A673 (cell line): ENCODE measurements around the gene WNT2B.

Source experiments
- CTCF ChIP-seq: fragments of 300-800, 200-600 bp; sonication (generic); conservative IDR thresholded peaks from 2 replicates; pipeline ENCODE4 v1.5.1; 2017; ENCODE audit warnings: low read depth, mild to moderate bottlenecking, antibody characterized with exemption, low read length, moderate library complexity, mixed read lengths
- EZH2 ChIP-seq: fragments of 200-600 bp; sonication (generic); IDR thresholded peaks from 2 replicates; pipeline ENCODE4 v1.6.1; 2017; ENCODE audit warnings: borderline replicate concordance, low read depth, mild to moderate bottlenecking, mixed read lengths, antibody characterized with exemption, low read length; ENCODE audit not compliant: poor library complexity, severe bottlenecking

DNA sequence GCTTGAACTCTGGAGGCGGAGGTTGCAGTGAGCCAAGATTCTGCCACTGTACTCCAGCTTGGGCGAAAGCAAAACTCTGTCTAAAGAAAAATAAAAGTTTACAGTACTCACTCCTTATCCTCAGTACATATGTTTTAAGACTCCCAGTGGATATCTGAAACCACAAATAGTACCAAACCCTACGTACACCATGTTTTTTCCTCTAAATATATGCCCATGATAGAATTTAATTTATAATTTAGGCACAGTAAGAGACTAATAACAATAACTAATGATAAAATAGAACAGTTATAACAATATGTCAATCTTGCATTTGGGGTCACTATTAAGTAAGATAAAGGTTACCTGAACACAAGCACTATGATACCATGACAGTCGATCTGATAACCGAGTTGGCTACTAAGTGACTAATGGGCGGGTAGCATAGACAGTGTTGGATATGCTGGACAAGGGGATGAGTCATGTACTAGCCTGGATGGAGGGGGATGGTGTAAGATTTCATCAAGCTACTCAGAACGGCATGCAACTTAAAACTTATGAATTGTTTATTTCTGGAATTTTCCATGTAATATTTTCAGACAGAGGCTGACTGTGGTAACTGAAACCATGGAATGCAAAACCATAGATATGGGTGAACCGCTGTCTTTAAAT is 66.5 kb downstream of the WNT2B start:
- TF ChIP-seq CTCF: no peak
- TF ChIP-seq EZH2: no peak
